Neuronal stem cell (in vitro differentiated cells): Measurements from ENCODE around the gene MTA3.

ENCODE experiments used
- DNase-seq: peaks from one replicate; pipeline ENCODE4 v3.0.0-alpha.2; 2013; ENCODE audit warnings: low spot score
- H2AFZ ChIP-seq: one replicate; pipeline ENCODE4 v1.6.1; 2013; ENCODE audit warnings: mild to moderate bottlenecking, low read length, inconsistent platforms
- H2AK5ac ChIP-seq: 2 replicates; pipeline ENCODE4 v1.6.1; 2013; ENCODE audit warnings: low read depth, mild to moderate bottlenecking, inconsistent platforms, low read length, moderate library complexity, mixed read lengths
- H2BK120ac ChIP-seq: 2 replicates; pipeline ENCODE4 v1.6.1; 2013; ENCODE audit warnings: low read depth, mild to moderate bottlenecking, inconsistent platforms, low read length, moderate library complexity, mixed read lengths
- H2BK12ac ChIP-seq: one replicate; pipeline ENCODE4 v1.6.1; 2013; ENCODE audit warnings: low read length, inconsistent platforms
- H2BK15ac ChIP-seq: 2 replicates; pipeline ENCODE4 v1.6.1; 2013; ENCODE audit warnings: mild to moderate bottlenecking, low read length, inconsistent platforms, mixed read lengths
- H2BK5ac ChIP-seq: one replicate; pipeline ENCODE4 v1.6.1; 2013; ENCODE audit warnings: inconsistent platforms, mild to moderate bottlenecking, low read length, moderate library complexity
- H3K14ac ChIP-seq: one replicate; pipeline ENCODE4 v1.6.1; 2013; ENCODE audit warnings: low read length, inconsistent platforms
- H3K18ac ChIP-seq: 2 replicates; pipeline ENCODE4 v1.6.1; 2013; ENCODE audit warnings: low read length, inconsistent platforms
- H3K23ac ChIP-seq: 2 replicates; pipeline ENCODE4 v1.6.1; 2013; ENCODE audit warnings: low read depth, mild to moderate bottlenecking, mixed read lengths, low read length, inconsistent platforms; ENCODE audit not compliant: poor library complexity
- H3K27ac ChIP-seq: replicated peaks from 3 replicates; pipeline ENCODE4 v1.5.1; 2013; ENCODE audit warnings: low read length, inconsistent platforms
- H3K27me3 ChIP-seq, 3 experiments: 2 replicates each; pipeline ENCODE4 v1.6.1; 2013; ENCODE audit warnings: low read length in 3 of 3, mild to moderate bottlenecking in 2 of 3, inconsistent platforms in 1 of 3, low read depth in 1 of 3, mixed read lengths in 1 of 3, moderate library complexity in 1 of 3; ENCODE audit not compliant: control insufficient read depth in 3 of 3, insufficient read depth in 3 of 3
- H3K36me3 ChIP-seq, 2 donors: replicated peaks in 1 of 2; 2 replicates each; pipeline ENCODE4 v1.6.1; 2013; ENCODE audit warnings: low read length in 2 of 2; ENCODE audit not compliant: control insufficient read depth in 2 of 2, insufficient read depth in 2 of 2
- H3K4ac ChIP-seq: 2 replicates; pipeline ENCODE4 v1.6.1; 2013; ENCODE audit warnings: inconsistent platforms, mild to moderate bottlenecking, low read length, moderate library complexity
- H3K4me1 ChIP-seq, 2 donors: 1 replicate in 1 of 2; 2 replicates in 1 of 2; pipeline ENCODE4 v1.6.1; 2013; ENCODE audit warnings: low read length in 2 of 2, low read depth in 1 of 2; ENCODE audit not compliant: control insufficient read depth in 2 of 2, insufficient read depth in 1 of 2
- H3K4me2 ChIP-seq: one replicate; pipeline ENCODE4 v1.6.1; 2013; ENCODE audit warnings: mild to moderate bottlenecking, low read length, inconsistent platforms; ENCODE audit not compliant: insufficient read depth, poor library complexity, severe bottlenecking
- H3K4me3 ChIP-seq, 2 donors: 2 replicates each; pipeline ENCODE4 v1.5.1; 2013; ENCODE audit warnings: low read length in 2 of 2, mild to moderate bottlenecking in 2 of 2, inconsistent platforms in 1 of 2, moderate library complexity in 1 of 2
- H3K79me1 ChIP-seq: one replicate; pipeline ENCODE4 v1.6.1; 2013; ENCODE audit warnings: low read depth, mild to moderate bottlenecking, inconsistent platforms, low read length, moderate library complexity
- H3K9ac ChIP-seq: one replicate; pipeline ENCODE4 v1.6.1; 2013; ENCODE audit warnings: mild to moderate bottlenecking, low read depth, low read length, inconsistent platforms; ENCODE audit not compliant: poor library complexity
- H3K9me3 ChIP-seq, 2 donors: replicated peaks in 1 of 2; 2 replicates each; pipeline versions ENCODE3 to v1.6.1; 2013; ENCODE audit warnings: low read length in 2 of 2, mild to moderate bottlenecking in 2 of 2, inconsistent platforms in 1 of 2, low read depth in 1 of 2, mixed read lengths in 1 of 2, moderate library complexity in 1 of 2; ENCODE audit not compliant: control insufficient read depth in 2 of 2, insufficient read depth in 1 of 2
- H4K8ac ChIP-seq: one replicate; pipeline ENCODE4 v1.6.1; 2013; ENCODE audit warnings: low read depth, mild to moderate bottlenecking, inconsistent platforms, low read length, moderate library complexity
- H4K91ac ChIP-seq: one replicate; pipeline ENCODE4 v1.6.1; 2013; ENCODE audit warnings: low read length, low read depth, mild to moderate bottlenecking, inconsistent platforms; ENCODE audit not compliant: poor library complexity
- whole genome bisulfite sequencing, 2 donors: extraction: QIAGEN DNeasy Blood & Tissue Kit; methylation state at CpG; one replicate each; pipeline ENCODE4 v1.1.7; 2013; ENCODE audit warnings: missing lambda C conversion rate in 2 of 2, mixed read lengths in 1 of 2; ENCODE audit not compliant: insufficient read length in 2 of 2, insufficient replicate concordance in 1 of 2; ENCODE audit errors: extremely low coverage in 2 of 2; 5-methylcytosine and 5-hydroxymethylcytosine counted together

MTA3 gene

DNA sequence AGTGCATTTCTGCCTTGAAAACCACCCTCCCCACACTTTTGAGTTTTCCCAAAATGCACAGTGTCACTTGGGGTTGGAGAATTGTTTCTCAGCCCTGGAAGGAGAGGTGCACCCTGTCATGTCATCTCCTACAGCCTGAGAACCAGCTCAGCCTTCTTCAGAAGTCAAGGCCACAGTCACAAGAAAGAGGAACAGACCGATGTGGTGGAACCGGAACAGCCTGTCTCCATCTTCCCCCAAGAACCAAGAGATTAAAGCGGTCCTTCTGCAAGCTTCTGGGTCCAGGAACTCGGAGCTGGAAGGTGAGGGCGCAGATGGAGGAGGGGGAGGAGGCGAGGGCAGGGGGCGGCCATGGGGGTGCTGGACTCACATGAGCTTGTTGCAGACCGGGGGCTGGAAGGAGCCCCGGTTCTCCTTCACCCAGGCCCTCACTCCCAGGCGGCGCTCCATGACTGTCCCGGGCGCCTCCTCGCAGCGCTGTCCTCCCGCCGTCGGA, 223.7 kb downstream of the MTA3 start:
- Histone ChIP-seq H3K23ac (peak overlapping the region; percentile 53), H2BK12ac (no peak overlapping the region), H2BK15ac (peak overlapping the region; percentile 57), H3K4me1 (peaks cover 0 to 4% of the 10 kb centered on the region in 2 donors), H3K4me3 (peak overlapping the region in 1 of 2 donors; percentile 85), H3K4ac (no peak overlapping the region), H3K36me3 (no peaks in the 10 kb centered on the region), H2BK120ac (no peak overlapping the region), H2AK5ac (peak overlapping the region; percentile 72), H4K8ac (no peak overlapping the region), H3K14ac (no peak overlapping the region), H3K18ac (peak overlapping the region; percentile 96), H3K4me2 (peak overlapping the region; percentile 75), H2AFZ (no peak overlapping the region), H4K91ac (no peak overlapping the region), H3K27me3 (peaks cover 0 to 8% (median 0%) of the 10 kb centered on the region in 3 experiments), H3K9ac (peak overlapping the region; percentile 36), H2BK5ac (no peak overlapping the region), H3K27ac (no peak overlapping the region), H3K9me3 (peaks cover under 1 to 9% of the 10 kb centered on the region in 2 donors), H3K79me1 (no peaks in the 10 kb centered on the region)
- no CpG with 5 or more reads among the region's 18 CpGs for WGBS, 2 donors
- no peak for DNase-seq

DNA sequence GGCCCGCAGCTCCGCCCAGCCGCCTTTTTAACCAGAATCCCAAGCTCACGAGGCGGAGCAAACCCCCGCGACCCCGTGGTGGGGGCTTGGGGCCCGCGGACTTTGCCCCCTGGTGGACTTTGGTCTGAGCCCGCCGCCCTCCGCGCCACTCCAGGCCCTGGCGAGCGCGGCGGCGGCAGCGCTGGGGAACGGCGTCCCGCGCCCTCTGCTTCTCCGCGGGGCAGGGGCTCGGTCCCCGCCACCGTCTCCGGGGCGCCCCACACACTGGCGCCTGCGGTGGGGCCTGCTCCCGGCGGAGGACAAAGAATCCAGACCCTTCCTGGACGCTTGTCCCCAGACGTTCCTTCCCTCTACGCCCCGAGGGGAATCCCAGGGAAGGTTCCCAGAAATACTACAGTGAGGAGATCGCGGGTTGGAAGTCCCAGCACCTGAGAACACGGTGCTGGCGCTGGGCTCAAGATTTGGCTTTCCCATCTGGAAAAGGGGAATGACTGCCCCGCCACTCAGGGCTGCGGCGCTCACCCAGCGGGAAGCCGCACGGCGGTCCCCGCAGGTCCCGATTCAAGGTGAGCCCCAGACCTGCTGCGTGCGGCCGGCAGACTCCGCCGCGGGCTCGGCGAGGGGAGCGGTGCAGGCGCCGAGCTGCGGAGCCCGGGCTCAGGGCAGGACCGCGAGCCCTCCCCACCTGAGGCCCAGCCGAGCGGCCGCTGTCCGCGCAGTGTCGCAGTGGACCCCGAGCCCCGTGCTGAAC, 224.3 kb downstream of the MTA3 start, which contains the start of gene HAAO:
HAAO (minus strand) TSS at position 1 of the 751 bp plus-strand sequence. CDS start 47 bp downstream, outside the sequence.
- peak; percentile 57 for DNase-seq
- peak within 1 kb of the TSS; percentile 72 for H2AK5ac ChIP-seq
- H2BK12ac ChIP-seq = peak within 1 kb of the TSS; percentile 10
- WGBS, 2 donors = no CpG with 5 or more reads among the region's 75 CpGs
- H4K91ac ChIP-seq = peak within 1 kb of the TSS; percentile 56
- no peak within 1 kb of the TSS for H3K4ac ChIP-seq
- peak within 1 kb of the TSS; percentile 53 for H3K23ac ChIP-seq
- H3K27ac ChIP-seq = peak within 1 kb of the TSS; percentile 27
- no peaks in the 10 kb centered on the region for H3K36me3 ChIP-seq
- H2BK5ac ChIP-seq = no peak within 1 kb of the TSS
- H2BK120ac ChIP-seq = no peak within 1 kb of the TSS
- H3K4me1 ChIP-seq = peaks cover 0 to 4% of the 10 kb centered on the region in 2 donors
- no peak within 1 kb of the TSS for H3K14ac ChIP-seq
- peak within 1 kb of the TSS; percentile 75 for H3K4me2 ChIP-seq
- peak within 1 kb of the TSS; percentile 57 for H2BK15ac ChIP-seq
- H3K9ac ChIP-seq = peak within 1 kb of the TSS; percentile 88
- H3K18ac ChIP-seq = peak within 1 kb of the TSS; percentile 96
- peak within 1 kb of the TSS in 1 of 2 donors; percentile 85 for H3K4me3 ChIP-seq
- H3K79me1 ChIP-seq = no peaks in the 10 kb centered on the region
- peak within 1 kb of the TSS; percentile 3 for H4K8ac ChIP-seq
- H3K9me3 ChIP-seq = peaks cover 3 to 12% of the 10 kb centered on the region in 2 donors
- peak within 1 kb of the TSS; percentile 74 for H2AFZ ChIP-seq
- peaks cover 0 to 8% (median 0%) of the 10 kb centered on the region in 3 experiments for H3K27me3 ChIP-seq

DNA sequence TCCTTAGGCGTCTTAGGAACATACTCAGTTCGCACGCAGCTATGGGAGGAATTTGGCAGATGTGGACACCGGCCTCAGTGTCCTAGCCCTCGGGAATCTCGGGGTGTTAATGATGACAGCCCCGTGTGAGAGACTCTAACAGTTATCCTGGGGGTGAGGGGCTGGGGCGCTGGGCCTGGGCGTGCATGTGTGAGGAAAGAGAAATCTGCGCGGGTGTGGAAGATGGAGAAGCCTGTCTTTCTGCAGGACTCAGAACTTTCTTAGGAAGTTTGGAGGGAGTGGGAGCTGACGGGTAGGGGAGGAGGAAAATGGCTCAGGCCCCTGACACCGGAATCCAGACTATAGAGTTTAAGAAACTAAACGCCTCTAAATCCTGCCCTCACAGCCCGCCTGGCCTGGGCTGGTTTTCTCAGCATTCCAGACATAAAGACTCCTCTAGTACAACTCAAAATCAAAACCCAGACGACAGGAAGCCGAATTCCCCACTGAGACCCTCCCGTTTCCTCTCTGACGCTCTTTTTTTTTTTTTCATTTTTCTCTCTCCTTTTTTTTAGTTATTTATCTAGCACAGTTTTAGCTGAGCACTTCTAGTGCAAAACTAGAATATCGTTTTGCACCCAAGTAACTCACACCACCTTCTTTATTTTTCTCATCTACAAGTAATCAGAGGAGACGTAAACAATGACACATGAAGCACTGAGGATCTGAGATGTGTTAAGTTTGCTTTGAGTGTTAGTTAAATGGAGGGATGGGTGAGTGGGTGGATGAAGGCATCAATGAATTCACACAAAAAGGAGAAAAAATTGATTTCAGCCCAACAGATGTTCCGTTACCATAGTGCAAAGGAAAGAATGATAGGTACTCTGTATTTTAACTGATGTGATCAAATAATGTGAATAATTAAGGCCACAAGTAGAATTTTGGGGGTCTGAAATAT, 225.2 kb downstream of the MTA3 start:
- no peaks in the 10 kb centered on the region for H3K36me3 ChIP-seq
- H3K4me3 ChIP-seq = peak overlapping the region in 1 of 2 donors; percentile 85
- no peak overlapping the region for H3K27ac ChIP-seq

More for the DNA sequence above, 225.2 kb downstream of the MTA3 start:
- peaks cover 0 to 8% (median 0%) of the 10 kb centered on the region in 3 experiments for H3K27me3 ChIP-seq
- peak overlapping the region; percentile 75 for H3K4me2 ChIP-seq
- DNase-seq = peak; percentile 38
- peak overlapping the region; percentile 10 for H2BK12ac ChIP-seq
- H2AK5ac ChIP-seq = no peak overlapping the region
- H3K4me1 ChIP-seq = peaks cover 0 to 4% of the 10 kb centered on the region in 2 donors
- peak overlapping the region; percentile 96 for H3K18ac ChIP-seq
- no peak overlapping the region for H3K23ac ChIP-seq
- no CpG with 5 or more reads among the region's 22 CpGs for WGBS, 2 donors
- no peak overlapping the region for H2BK5ac ChIP-seq
- no peak overlapping the region for H3K14ac ChIP-seq
- peak overlapping the region; percentile 74 for H2AFZ ChIP-seq
- H4K91ac ChIP-seq = no peak overlapping the region
- peak overlapping the region; percentile 57 for H2BK15ac ChIP-seq
- peak overlapping the region; percentile 88 for H3K9ac ChIP-seq
- no peak overlapping the region for H3K4ac ChIP-seq
- no peak overlapping the region for H4K8ac ChIP-seq
- no peak overlapping the region for H2BK120ac ChIP-seq
- H3K79me1 ChIP-seq = no peaks in the 10 kb centered on the region
- H3K9me3 ChIP-seq = peaks cover 3 to 12% of the 10 kb centered on the region in 2 donors
